HG02763 (cell line): Measurements from ENCODE around the gene RAP1GAP2.

ENCODE experiments used
- ATAC-seq: cut with Tn5 transposase; IDR thresholded peaks from one replicate; pipeline ENCODE4 v1.9.1; 2021; ENCODE audit warnings: mild to moderate bottlenecking, moderate library complexity; ENCODE audit not compliant: unreplicated experiment

RAP1GAP2 gene

GRCh38 chr17:2852221-2852620, 56.0 kb downstream of the RAP1GAP2 start:
- no peak for ATAC-seq

GRCh38 chr17:2852729-2853282, 56.6 kb downstream of the RAP1GAP2 start:
- no peak for ATAC-seq

GRCh38 chr17:2853283-2854142, 57.3 kb downstream of the RAP1GAP2 start:
- ATAC-seq = no peak

- ATAC-seq = no peak
Measured at GRCh38 chr17:2854143-2855055, 58.2 kb downstream of the RAP1GAP2 start.

- no peak for ATAC-seq
Measured at GRCh38 chr17:2855063-2855600, 58.9 kb downstream of the RAP1GAP2 start.

- ATAC-seq = no peak
Measured at GRCh38 chr17:2856727-2857126, 60.5 kb downstream of the RAP1GAP2 start.

- ATAC-seq = no peak
Measured at GRCh38 chr17:2860045-2860444, 63.8 kb downstream of the RAP1GAP2 start.

GRCh38 chr17:2860883-2861282, 64.6 kb downstream of the RAP1GAP2 start:
- ATAC-seq = no peak

- ATAC-seq = no peak
Measured at GRCh38 chr17:2862197-2862596, 66.0 kb downstream of the RAP1GAP2 start.

- ATAC-seq = no peak
Measured at GRCh38 chr17:2863204-2863603, 67.0 kb downstream of the RAP1GAP2 start.

- no peak for ATAC-seq
Measured at GRCh38 chr17:2865228-2865627, 69.0 kb downstream of the RAP1GAP2 start.

GRCh38 chr17:2867441-2868424, 71.5 kb downstream of the RAP1GAP2 start:
- ATAC-seq = no peak

- ATAC-seq = no peak
Measured at GRCh38 chr17:2869604-2870003, 73.4 kb downstream of the RAP1GAP2 start.

- ATAC-seq = no peak
Measured at GRCh38 chr17:2871205-2871604, 75.0 kb downstream of the RAP1GAP2 start.

GRCh38 chr17:2871720-2872119, 75.5 kb downstream of the RAP1GAP2 start:
- ATAC-seq = no peak

GRCh38 chr17:2872282-2872681, 76.0 kb downstream of the RAP1GAP2 start:
- no peak for ATAC-seq

- no peak for ATAC-seq
Measured at GRCh38 chr17:2874189-2874686, 78.0 kb downstream of the RAP1GAP2 start.

- ATAC-seq = no peak
Measured at GRCh38 chr17:2875608-2876007, 79.4 kb downstream of the RAP1GAP2 start.

- ATAC-seq = no peak
Measured at GRCh38 chr17:2876467-2876866, 80.2 kb downstream of the RAP1GAP2 start.

- no peak for ATAC-seq
Measured at GRCh38 chr17:2878751-2879254, 82.6 kb downstream of the RAP1GAP2 start.
